ENCODE measurements around the gene NCK2. TPM values are rescaled to one million over a fixed set of nuclear protein-coding genes. Genes with fewer than 3 reads are reported as not detected.

Gene NCK2
- total RNA-seq, 1 experiment from 2014 or later: 75.4 TPM

- ChIA-PET CTCF (no interaction called here), POLR2A (no interaction called here)
- H3K4me1 Mint-ChIP-seq: peaks cover 11% of the 10 kb centered on the region
- H3K36me3 Mint-ChIP-seq: no peaks in the 10 kb centered on the region
- no peak overlapping the region for H3K4me3 Mint-ChIP-seq
- peaks cover 7% of the 10 kb centered on the region; the same call in 1 of the 2 replicates for H3K27me3 Mint-ChIP-seq (ENCODE audit: low read depth)
- H3K9me3 Mint-ChIP-seq: peaks cover 8% of the 10 kb centered on the region; the same call in 1 of the 2 replicates
- DNase-seq (ENCODE audit: low spot score) (no peak), ATAC-seq (no peak)
- TF ChIP-seq FOXP1 (CRISPR knock-in tag; IDR thresholded peaks at IDR 0.05; ENCODE audit: borderline replicate concordance): no peak
- no peak for TF ChIP-seq RELA (CRISPR knock-in tag; IDR thresholded peaks at IDR 0.05; ENCODE audit: borderline replicate concordance)
- no peak for TF ChIP-seq PREB (CRISPR knock-in tag; IDR thresholded peaks at IDR 0.05; ENCODE audit: borderline replicate concordance)
- no peak for TF ChIP-seq CREM (CRISPR knock-in tag; IDR thresholded peaks at IDR 0.05)
- TF ChIP-seq RORB (CRISPR knock-in tag; IDR thresholded peaks at IDR 0.05): no peak
- TF ChIP-seq NR2C2 (CRISPR knock-in tag; IDR thresholded peaks at IDR 0.05): no peak
- TF ChIP-seq MAX (CRISPR knock-in tag; IDR thresholded peaks at IDR 0.05): no peak
- TF ChIP-seq ZNF317 (CRISPR knock-in tag; IDR thresholded peaks at IDR 0.05; ENCODE audit: borderline replicate concordance, low read depth): no peak
- TF ChIP-seq ZNF425 (CRISPR knock-in tag; conservative IDR thresholded peaks at IDR 0.05): no peak
- no peak overlapping the region for H3K27ac Mint-ChIP-seq
Observed at GRCh38 chr2:105711394-105711793, 33.3 kb upstream of the NCK2 start.

- Mint-ChIP-seq H3K27me3 (ENCODE audit: low read depth) (peaks cover 7% of the 10 kb centered on the region; the same call in 1 of the 2 replicates), H3K9me3 (peaks cover 8% of the 10 kb centered on the region; the same call in 1 of the 2 replicates)
Observed at GRCh38 chr2:105712166-105712915, 32.4 kb upstream of the NCK2 start.

More at GRCh38 chr2:105712166-105712915, 32.4 kb upstream of the NCK2 start:
- Mint-ChIP-seq H3K4me1 (peaks cover 11% of the 10 kb centered on the region), H3K36me3 (no peaks in the 10 kb centered on the region), H3K27ac (no peak overlapping the region), H3K4me3 (no peak overlapping the region)
- TF ChIP-seq ZNF317 (CRISPR knock-in tag; IDR thresholded peaks at IDR 0.05; ENCODE audit: borderline replicate concordance, low read depth) (no peak), SMAD4 (CRISPR knock-in tag; IDR thresholded peaks at IDR 0.05) (no peak), ZNF416 (CRISPR knock-in tag; IDR thresholded peaks at IDR 0.05) (no peak), ZBTB21 (CRISPR knock-in tag; IDR thresholded peaks at IDR 0.05; ENCODE audit: borderline replicate concordance) (no peak), ZNF532 (CRISPR knock-in tag; IDR thresholded peaks at IDR 0.05; ENCODE audit: borderline replicate concordance) (no peak), E2F4 (CRISPR knock-in tag; IDR thresholded peaks at IDR 0.05; ENCODE audit: borderline replicate concordance, low read depth) (no peak), FOXP4 (CRISPR knock-in tag; IDR thresholded peaks at IDR 0.05) (no peak), TEAD4 (CRISPR knock-in tag; IDR thresholded peaks at IDR 0.05) (no peak), AR (CRISPR knock-in tag; IDR thresholded peaks at IDR 0.05) (no peak), NFATC4 (CRISPR knock-in tag; IDR thresholded peaks at IDR 0.05) (no peak), NR1H2 (CRISPR knock-in tag; IDR thresholded peaks at IDR 0.05) (no peak), ETV6 (CRISPR knock-in tag; IDR thresholded peaks at IDR 0.05) (no peak)
- ATAC-seq (no peak), DNase-seq (ENCODE audit: low spot score) (no peak)
- CTCF ChIA-PET: no interaction called here
- POLR2A ChIA-PET: no interaction called here

Measured in WTC11 (cell line).